HG03354 (cell line): ENCODE measurements around the gene PLXNB2.
A peak's percentile ranks its signal among the peaks of the same experiment; 100 is the strongest.

ENCODE experiments used
- ATAC-seq: cut with Tn5 transposase; IDR thresholded peaks from one replicate; pipeline ENCODE4 v1.9.1; 2021; ENCODE audit warnings: mild to moderate bottlenecking; ENCODE audit not compliant: unreplicated experiment, poor library complexity, severe bottlenecking

The PLXNB2 gene

GRCh38 chr22:50245214-50246072 is 62.0 kb downstream of the PLXNB2 start:
- ATAC-seq = no peak

DNA sequence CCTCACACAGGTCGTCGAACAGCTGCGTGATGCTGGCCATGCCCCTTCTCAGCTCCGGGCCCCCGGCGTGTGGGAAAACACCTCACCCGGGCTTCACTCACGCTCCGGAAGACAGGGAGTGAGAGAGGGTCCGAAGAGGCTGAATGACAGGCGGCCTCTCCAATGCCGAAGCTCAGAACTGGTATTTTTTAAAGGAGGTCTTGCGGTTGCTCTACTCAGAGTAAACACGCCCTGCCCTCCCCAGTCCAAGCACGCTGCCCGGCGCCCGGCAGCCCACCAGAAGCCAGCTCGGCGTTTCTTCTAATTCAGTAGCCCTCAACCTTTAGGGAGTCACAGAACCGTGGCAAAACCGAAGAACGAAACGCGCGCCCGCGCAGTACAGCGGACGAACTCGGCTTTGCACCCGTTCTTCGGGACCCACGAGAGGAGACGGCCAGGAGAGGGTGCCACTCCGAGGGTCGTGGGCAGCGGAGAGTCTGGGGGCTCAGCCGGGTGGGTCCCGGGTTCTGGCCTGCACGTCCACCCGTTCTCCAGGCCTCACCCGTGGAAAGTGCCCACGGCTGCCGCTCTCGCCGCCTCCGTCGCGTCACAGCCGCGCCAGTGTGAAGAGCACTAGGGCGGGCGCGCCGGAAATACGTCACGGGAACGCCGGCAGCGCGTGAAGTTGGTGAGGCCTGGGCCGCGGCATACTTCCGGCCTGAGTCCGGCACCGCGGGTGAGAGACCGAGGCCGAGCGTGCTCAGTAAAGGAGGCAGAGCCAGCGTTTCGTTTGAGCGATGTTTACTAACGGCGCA is 62.8 kb downstream of the PLXNB2 start, which contains the start of gene TUBGCP6:
TUBGCP6 (minus strand) TSS at position 604 of the 794 bp plus-strand sequence; CDS start at position 40, 564 bp downstream.
- peak; percentile 73 for ATAC-seq

- no peak for ATAC-seq
Observed at GRCh38 chr22:50243685-50244419, 63.6 kb downstream of the PLXNB2 start.

DNA sequence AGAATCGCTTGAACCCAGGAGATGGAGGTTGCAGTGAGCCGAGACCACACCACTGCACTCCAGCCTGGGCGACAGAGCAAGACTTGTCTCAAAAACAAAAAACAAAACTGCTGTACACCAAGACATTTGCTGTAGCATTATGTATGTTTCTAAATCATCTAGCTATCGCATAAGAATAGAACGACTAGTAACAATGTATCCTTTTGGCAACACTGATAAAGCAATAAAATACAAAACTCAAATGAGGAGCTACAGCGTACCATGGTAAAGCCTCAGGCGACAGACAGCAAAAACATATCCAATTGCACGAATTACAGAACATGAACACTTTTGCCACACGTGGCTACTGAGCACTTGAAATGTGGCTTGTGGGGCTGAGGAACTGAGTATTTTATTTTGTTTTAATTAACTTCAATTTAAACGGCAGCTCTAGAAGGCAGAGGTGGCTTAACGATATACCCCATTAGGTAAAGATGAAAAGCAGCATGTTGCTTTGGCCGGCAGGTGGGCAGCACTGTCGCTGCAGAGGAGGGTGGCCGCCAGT is 65.0 kb downstream of the PLXNB2 start:
- no peak for ATAC-seq

DNA sequence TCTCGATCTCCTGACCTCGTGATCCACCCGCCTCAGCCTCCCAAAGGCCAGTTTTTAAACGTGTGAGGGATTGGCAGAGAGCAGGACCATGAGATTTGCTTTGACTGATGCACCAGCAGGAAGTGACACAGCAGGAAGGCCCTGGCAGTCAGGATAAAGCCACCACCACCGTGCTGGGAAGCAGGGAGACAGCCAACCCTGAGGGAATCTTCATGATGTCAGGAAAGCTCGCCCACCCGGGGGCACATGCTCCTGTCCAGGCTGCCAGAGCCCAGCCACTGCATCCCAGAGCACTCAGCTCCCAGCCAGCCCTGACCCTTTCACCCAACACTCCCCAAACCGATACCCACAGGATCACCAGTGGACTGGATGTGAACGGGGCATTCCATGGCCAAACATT is 68.7 kb downstream of the PLXNB2 start:
- ATAC-seq = no peak

DNA sequence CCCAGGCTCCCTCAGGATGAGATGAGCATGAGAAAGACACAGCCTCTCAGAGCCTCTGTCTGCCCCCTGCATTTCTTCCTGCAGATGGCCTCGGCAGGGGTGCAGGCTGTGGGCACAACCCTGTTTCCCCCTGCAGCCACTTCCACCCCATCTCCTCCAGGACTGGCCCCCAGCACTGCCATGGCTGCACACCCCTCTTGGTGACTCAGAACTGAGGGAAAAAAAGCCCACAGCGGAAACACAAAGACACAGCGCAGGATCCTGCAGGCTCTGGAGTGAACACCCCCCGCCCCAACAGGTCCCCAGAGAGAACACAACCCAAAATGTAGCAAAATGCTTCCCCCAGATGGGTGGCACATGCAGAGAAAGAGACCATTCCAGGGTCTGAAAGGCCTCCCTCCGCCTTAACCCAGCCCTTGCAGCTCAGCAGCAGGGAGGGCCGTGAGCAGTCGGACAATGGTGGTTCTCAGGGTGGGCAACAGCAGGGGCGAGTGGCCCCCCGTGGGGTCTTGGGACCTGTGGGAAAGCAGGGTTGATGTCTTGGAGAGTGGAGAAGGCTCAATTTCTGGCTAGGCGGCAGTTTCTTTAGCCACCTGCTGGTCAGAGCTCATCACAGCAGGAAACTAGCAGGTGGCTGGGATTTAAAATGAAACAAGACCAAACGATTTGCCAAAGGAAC is 70.6 kb downstream of the PLXNB2 start:
- no peak for ATAC-seq

GRCh38 chr22:50233223-50233622 is 74.2 kb downstream of the PLXNB2 start:
- ATAC-seq = no peak

GRCh38 chr22:50232481-50233151 is 74.8 kb downstream of the PLXNB2 start:
- no peak for ATAC-seq

DNA sequence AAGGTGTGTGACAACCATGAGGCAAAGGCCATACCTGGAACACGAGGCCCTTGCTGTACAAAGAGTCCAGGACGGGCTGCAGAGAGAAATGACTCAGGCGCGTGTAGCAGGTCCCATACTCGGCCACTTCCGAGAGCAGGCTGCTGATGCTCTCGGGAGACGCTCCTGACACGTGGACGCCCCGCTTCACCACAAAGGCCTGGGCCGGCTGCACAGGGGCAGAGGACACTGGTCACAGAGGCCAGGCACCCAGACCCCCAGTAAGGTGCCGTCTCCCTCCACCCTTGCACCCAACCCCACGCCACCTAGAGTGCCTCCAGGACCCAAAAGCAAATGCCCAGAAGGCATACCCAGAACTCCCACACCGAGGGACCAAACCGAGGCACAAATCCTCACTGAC is 78.1 kb downstream of the PLXNB2 start:
- ATAC-seq = no peak

DNA sequence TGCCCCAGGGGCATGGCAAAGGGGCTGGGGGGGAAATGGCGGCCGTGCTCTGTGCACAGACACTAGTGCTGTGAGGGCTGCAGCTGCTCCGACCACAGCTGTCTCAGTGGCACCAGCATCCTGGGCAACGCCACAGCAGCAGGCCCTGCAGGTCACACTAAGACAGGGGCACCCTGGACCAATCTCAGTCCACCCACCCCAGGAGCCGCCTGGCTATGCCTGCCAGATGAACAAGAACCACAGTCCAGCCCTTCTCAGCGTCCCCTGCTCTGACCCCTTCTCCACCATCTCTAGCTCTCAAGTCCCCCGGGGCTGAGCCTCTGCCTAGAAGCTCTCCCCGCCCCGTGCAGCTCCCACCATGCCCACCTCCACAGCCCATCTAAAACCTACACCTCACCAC is 79.1 kb downstream of the PLXNB2 start:
- ATAC-seq = no peak

DNA sequence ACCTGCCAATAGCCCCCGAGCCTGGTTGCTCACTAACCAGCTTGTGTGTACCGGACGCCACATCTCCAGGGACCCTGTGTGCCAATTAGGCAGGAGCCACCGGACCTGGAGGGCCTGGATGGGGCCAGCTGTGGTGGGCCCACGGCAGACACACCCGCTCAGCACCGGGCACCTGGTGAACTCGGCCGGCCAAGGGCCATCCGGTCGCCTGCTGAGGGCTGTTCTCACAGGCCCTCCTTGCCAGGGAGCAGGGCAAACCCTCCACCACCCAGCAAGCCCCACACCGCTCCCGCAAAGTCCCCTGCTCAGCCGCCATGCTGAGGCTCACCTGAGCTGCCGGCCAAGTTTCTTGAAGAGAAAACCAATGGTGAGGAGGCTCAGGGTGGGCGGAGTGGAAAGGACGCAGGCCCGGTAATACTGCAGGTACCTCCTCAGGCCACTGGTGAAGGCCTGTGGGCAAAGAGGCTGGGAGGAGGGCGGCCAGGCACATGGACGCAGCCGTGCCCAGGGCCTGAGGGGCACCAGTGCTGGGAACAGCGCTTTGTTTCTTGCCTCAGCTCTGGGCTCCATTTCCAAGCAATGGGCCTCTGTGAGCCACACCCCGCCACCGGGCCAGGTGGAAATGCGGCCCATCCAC is 79.7 kb downstream of the PLXNB2 start:
- ATAC-seq = no peak

GRCh38 chr22:50226875-50227165 is 80.6 kb downstream of the PLXNB2 start:
- ATAC-seq = no peak

GRCh38 chr22:50226063-50226874 is 81.2 kb downstream of the PLXNB2 start:
- no peak for ATAC-seq

- no peak for ATAC-seq
Observed at GRCh38 chr22:50225200-50225969, 82.1 kb downstream of the PLXNB2 start.
